GM23248 (cell line): ENCODE data around the gene DONSON.

ENCODE experiments used
- EZH2 ChIP-seq: fragments of 200-600 bp; sonication (generic); IDR thresholded peaks from 2 replicates; pipeline ENCODE4 v1.6.1; 2018; ENCODE audit warnings: antibody characterized with exemption, mild to moderate bottlenecking; ENCODE audit not compliant: insufficient read depth, poor library complexity, severe bottlenecking
- EZH2phosphoT487 ChIP-seq: fragments of 200-600 bp; sonication (generic); IDR thresholded peaks from 2 replicates; pipeline ENCODE4 v1.6.1; 2018; ENCODE audit warnings: antibody characterized with exemption, moderate library complexity, mild to moderate bottlenecking, low read depth; ENCODE audit not compliant: insufficient read depth

- no peak for TF ChIP-seq EZH2
- no peak for TF ChIP-seq EZH2phosphoT487
Measured at GRCh38 chr21:33611006-33611744, 22.7 kb upstream of the DONSON start.
